ENCODE measurements around the gene KLHL22. TPM values are rescaled to one million over a fixed set of nuclear protein-coding genes. Genes with fewer than 3 reads are reported as not detected.

The KLHL22 gene
- total and polyA plus RNA-seq, 2 of the 8 experiments (the other 6 are each of a cell fraction or from before 2014, with no cell fraction given) = 9.4 to 16.2 TPM

GRCh38 chr22:20430101-20430719, 65.4 kb downstream of the KLHL22 start:
- Histone ChIP-seq H4K91ac (replicated peaks; ENCODE audit: insufficient read length, low read length) (no peak overlapping the region), H3K4me2 (ENCODE audit: insufficient read depth in 1 of 2, low read depth in 2 of 2, low read length in 2 of 2) (peak overlapping the region; percentile 33 to 85), H4K8ac (ENCODE audit: extremely low read depth, insufficient read depth, low read length) (no peak overlapping the region; the same call in none of the 2 replicates), H2BK15ac (ENCODE audit: low read length) (peak overlapping the region; percentile 61; the same call in 1 of the 2 replicates), H3K23me2 (ENCODE audit: low read depth, low read length) (peaks cover 11% of the 10 kb centered on the region; the same call in 1 of the 2 replicates), H3K36me3 (ENCODE audit: control insufficient read depth in 2 of 4, insufficient read depth in 4 of 4, low read length in 3 of 4) (no peaks in the 10 kb centered on the region), H2BK12ac (ENCODE audit: low read depth, low read length) (peak overlapping the region; percentile 84; the same call in 1 of the 2 replicates), H3K27ac (ENCODE audit: low read depth, low read length) (no peak overlapping the region), H2BK120ac (replicated peaks; ENCODE audit: low read depth, low read length) (no peak overlapping the region), H3K9me3 (ENCODE audit: insufficient read depth in 2 of 2, low read depth in 1 of 2, low read length in 1 of 2) (no peaks in the 10 kb centered on the region), H2AFZ (ENCODE audit: low read length) (no peak overlapping the region), H4K5ac (ENCODE audit: insufficient read length, low read depth, low read length) (no peak overlapping the region), H3K9ac (replicated peaks in 1 of 4; ENCODE audit: extremely low read depth in 1 of 4, low read depth in 3 of 4, low read length in 3 of 4) (no peak overlapping the region), H3K79me1 (ENCODE audit: low read depth, low read length) (no peaks in the 10 kb centered on the region; the same call in none of the 2 replicates), H2BK5ac (ENCODE audit: low read depth, low read length) (no peak overlapping the region; the same call in 1 of the 2 replicates), H3K4ac (replicated peaks; ENCODE audit: insufficient read length, low read depth, low read length) (no peak overlapping the region), H3K56ac (replicated peaks; ENCODE audit: insufficient read length, low read depth, low read length) (no peak overlapping the region), H3K4me1 (replicated peaks in 1 of 4; ENCODE audit: control insufficient read depth in 3 of 4, insufficient read depth in 4 of 4, low read length in 3 of 4) (peaks cover 0 to 20% (median 14%) of the 10 kb centered on the region in 4 experiments; a peak in 5 of 7 replicates), H2AK5ac (ENCODE audit: low read depth, low read length) (no peak overlapping the region), H3K27me3 (replicated peaks in 1 of 4; ENCODE audit: control insufficient read depth in 3 of 4, extremely low read depth in 1 of 4, insufficient read depth in 3 of 4, low read length in 3 of 4) (peaks cover 22 to 67% (median 54%) of the 10 kb centered on the region in 4 experiments), H3K18ac (ENCODE audit: extremely low read depth, low read length) (peak overlapping the region; percentile 48; the same call in 1 of the 2 replicates), H3K4me3 (ENCODE audit: extremely low read depth in 1 of 4, insufficient read depth in 2 of 4, low read depth in 3 of 4, low read length in 4 of 4) (peak overlapping the region in 3 of 4 experiments; percentile 34 to 56 (median 38); a peak in 6 of 8 replicates), H3K23ac (ENCODE audit: insufficient read length) (no peak overlapping the region), H2BK20ac (ENCODE audit: low read length) (no peak overlapping the region), H3K14ac (ENCODE audit: insufficient read length) (no peak overlapping the region), H3K79me2 (ENCODE audit: control insufficient read depth in 1 of 2, insufficient read depth in 2 of 2, low read length in 2 of 2) (no peaks in the 10 kb centered on the region), H4K20me1 (replicated peaks in 1 of 2; ENCODE audit: control insufficient read depth in 1 of 2, insufficient read depth in 2 of 2, low read length in 2 of 2) (peaks cover 14 to 49% of the 10 kb centered on the region in 2 experiments)
- CTCF ChIA-PET (ENCODE audit: partially characterized antibody) = interaction anchor here (0.7 to 1.5 kb wide), 4 partner anchors 9 to 25 kb away, joined by 4 to 6 read pairs (median 5); no protein-coding TSS in a partner anchor
- WGBS, 2 experiments (ENCODE audit: extremely low coverage in 1 of 2, insufficient coverage in 1 of 2, insufficient read length in 1 of 2, insufficient replicate concordance in 2 of 2, low coverage in 1 of 2, low lambda C conversion rate in 2 of 2, missing lambda C conversion rate in 1 of 2) = 46% methylated on average over 29 of the region's 37 CpGs; no CpG with 5 or more reads in 1 of the 2 experiments
- TF ChIP-seq SAP30 (IDR thresholded peaks at IDR 0.05; ENCODE audit: insufficient read depth, insufficient replicate concordance, low read length) (no peak), EZH2 (IDR thresholded peaks at IDR 0.05; ENCODE audit: low read depth, low read length, severe bottlenecking) (peak; percentile 42), TAF7 (optimal IDR thresholded peaks at IDR 0.05; ENCODE audit: borderline replicate concordance, low read depth, low read length) (no peak), CHD1 (IDR thresholded peaks at IDR 0.05; ENCODE audit: low read depth, low read length) (no peak)
- TF ChIP-seq, protein P1, sequence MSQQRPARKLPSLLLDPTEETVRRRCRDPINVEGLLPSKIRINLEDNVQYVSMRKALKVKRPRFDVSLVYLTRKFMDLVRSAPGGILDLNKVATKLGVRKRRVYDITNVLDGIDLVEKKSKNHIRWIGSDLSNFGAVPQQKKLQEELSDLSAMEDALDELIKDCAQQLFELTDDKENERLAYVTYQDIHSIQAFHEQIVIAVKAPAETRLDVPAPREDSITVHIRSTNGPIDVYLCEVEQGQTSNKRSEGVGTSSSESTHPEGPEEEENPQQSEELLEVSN (IDR thresholded peaks at IDR 0.05) = peak; percentile 17; the same call in 1 of the 2 replicates
- FAIRE-seq = no peak
- no peak for DNase-seq (ENCODE audit: low read depth in 1 of 2, low spot score in 2 of 2)
- POLR2A ChIA-PET (ENCODE audit: partially characterized antibody) = no interaction called here

All from H1 (cell line).